Heart right ventricle (tissue), 16 donors: Measurements from ENCODE around the gene PARD3. TPM values are rescaled to one million over a fixed set of nuclear protein-coding genes. Genes with fewer than 3 reads are reported as not detected.
A peak's percentile ranks its signal among the peaks of the same experiment; 100 is the strongest.

ENCODE experiments used
- ATAC-seq, 8 donors: fragments of 200-7000 bp; cut with Tn5 transposase; one replicate each; pipeline ENCODE4 v1.9.1; 2020; ENCODE audit warnings: mild to moderate bottlenecking in 8 of 8, moderate library complexity in 8 of 8, moderate number of reproducible peaks in 1 of 8
- DNase-seq, 2 donors: peaks; one replicate each; pipeline ENCODE4 v3.0.0-alpha.2; 2020
- H3K27ac ChIP-seq, 10 donors: fragments of 200-600 bp; sonication (generic) in 2 of 10; one replicate each; pipeline versions ENCODE4 v1.5.0 to v1.8.0; 2020 to 2022; ENCODE audit warnings: mild to moderate bottlenecking in 3 of 10
- H3K27me3 ChIP-seq, 7 donors: fragments of 200-600 bp; one replicate each; pipeline ENCODE4 v1.8.0; 2021 to 2022; ENCODE audit warnings: mild to moderate bottlenecking in 2 of 7
- H3K36me3 ChIP-seq, 9 donors: fragments of 200-600 bp; sonication (generic) in 1 of 9; one replicate each; pipeline versions ENCODE4 v1.5.0 to v1.8.0; 2020 to 2022; ENCODE audit warnings: mild to moderate bottlenecking in 2 of 9
- H3K4me1 ChIP-seq, 9 donors: fragments of 200-600 bp; sonication (generic) in 1 of 9; one replicate each; pipeline versions ENCODE4 v1.5.0 to v1.8.0; 2020 to 2022; ENCODE audit warnings: mild to moderate bottlenecking in 4 of 9
- H3K4me3 ChIP-seq, 10 donors: fragments of 200-600 bp; sonication (generic) in 2 of 10; one replicate each; pipeline versions ENCODE4 v1.5.0 to v1.8.0; 2020 to 2022; ENCODE audit warnings: mild to moderate bottlenecking in 7 of 10, moderate library complexity in 2 of 10
- H3K9me3 ChIP-seq, 11 donors: fragments of 200-600 bp in 10 of 11; sonication (generic) in 2 of 11; one replicate each; pipeline versions ENCODE4 v1.5.0 to v1.8.0; 2013 to 2022; ENCODE audit warnings: mild to moderate bottlenecking in 2 of 11, control low read depth in 1 of 11, moderate library complexity in 1 of 11
- WGBS, 2 donors: extraction: QIAGEN DNeasy Blood & Tissue Kit; methylation state at CpG; one replicate each; pipeline ENCODE4 v1.1.7; 2013; ENCODE audit warnings: inconsistent platforms in 1 of 2; 5-methylcytosine and 5-hydroxymethylcytosine counted together
- intact Hi-C, 10 donors: fragments of 100-400 bp; cut with DNase I; formaldehyde crosslinking; loops; one replicate each; pipeline versions ENCODE4 v1.11.1 to v1.14.2; 2022
- polyA plus RNA-seq, 2 donors: library from polyadenylated mRNA; stranded (reverse); fragments of 200-250 nt; gene quantifications; one replicate each; pipeline ENCODE4 v1.2.3, GENCODE V29; 2013
- total RNA-seq, 10 donors: library from RNA; stranded (reverse); fragmentation: NEBNext Ultra II Directional in 3 of 10; extraction: Animal tissue kit (Norgen Biotek cat#: 25700) in 3 of 10; gene quantifications; one replicate each; pipeline versions ENCODE4 v1.2.1 to v1.2.4, GENCODE V29; 2021 to 2023
- TF ChIP-seq, protein P1 (sequence below), 9 donors: fragments of 200-600 bp; sonication (generic) in 2 of 9; IDR thresholded peaks; one replicate each; pipeline versions ENCODE4 v1.5.0 to v1.8.0; 2021 to 2022; ENCODE audit warnings: antibody characterized with exemption in 9 of 9, mild to moderate bottlenecking in 5 of 9, moderate library complexity in 1 of 9
- donor health status: Arrhythmogenic right ventricular cardiomyopathy.
- donor health status: ischemic (EF 13 %, LVEDD 7.1; RV severe dilation, severe dysfunction).
- donor health status: healthy with polysubstance abuse.
- donor health status: DM: no; HTN: yes; CAD: no.
- donor health status: DM: no; HTN: no; CAD: no.
- donor health status: ischemic (EF 25% LVEDD 6.9; RV normal size, moderate dysfunction).
- donor health status: ischemic (EF 25% LVEDD 5.7; RV mildly dilated, moderate dysfunction).
- donor health status: healthy.
- donor health status: DM: yes; HTN: yes; CAD: no.
- donor health status: Ischemic cardiomyopathy.
- donor health status: ischemic (EF 35%, LVEDD 5.7; RV mildly dilated, moderate dysfunction).
- donor health status: nonischemic (EF 11% LVEDD 7.7; RV severe dilation, severe dysfunction).
- donor health status: DM: yes; HTN: yes; CAD: no.
- donor health status: PGD.
- donor health status: ischemic (EF 29% LVEDD 5.4; RV normal size, mild dysfunction).
- donor health status: nonischemic (EF 23%, LVEDD 6.1; RV moderate dilation, normal function).

The PARD3 gene
- total and polyA plus RNA-seq, 12 donors: 19.7 to 41.8 (median 34.2) TPM

GRCh38 chr10:34581801-34582532 is 233.1 kb downstream of the PARD3 start:
- Histone ChIP-seq H3K27ac (no peak overlapping the region), H3K4me3 (no peak overlapping the region), H3K36me3 (no peaks in the 10 kb centered on the region), H3K27me3 (no peaks in the 10 kb centered on the region), H3K9me3 (no peaks in the 10 kb centered on the region), H3K4me1 (peaks cover 0 to 29% (median 12%) of the 10 kb centered on the region in 9 donors)
- 72 to 78% methylated on average over 6 of the region's 6 CpGs for WGBS, 2 donors
- intact Hi-C loops: loop anchor here in 1 of 10 donors (5.0 kb wide), 1 partner anchor 45 kb away; no protein-coding TSS in a partner anchor
- no peak for DNase-seq
- TF ChIP-seq, protein P1, sequence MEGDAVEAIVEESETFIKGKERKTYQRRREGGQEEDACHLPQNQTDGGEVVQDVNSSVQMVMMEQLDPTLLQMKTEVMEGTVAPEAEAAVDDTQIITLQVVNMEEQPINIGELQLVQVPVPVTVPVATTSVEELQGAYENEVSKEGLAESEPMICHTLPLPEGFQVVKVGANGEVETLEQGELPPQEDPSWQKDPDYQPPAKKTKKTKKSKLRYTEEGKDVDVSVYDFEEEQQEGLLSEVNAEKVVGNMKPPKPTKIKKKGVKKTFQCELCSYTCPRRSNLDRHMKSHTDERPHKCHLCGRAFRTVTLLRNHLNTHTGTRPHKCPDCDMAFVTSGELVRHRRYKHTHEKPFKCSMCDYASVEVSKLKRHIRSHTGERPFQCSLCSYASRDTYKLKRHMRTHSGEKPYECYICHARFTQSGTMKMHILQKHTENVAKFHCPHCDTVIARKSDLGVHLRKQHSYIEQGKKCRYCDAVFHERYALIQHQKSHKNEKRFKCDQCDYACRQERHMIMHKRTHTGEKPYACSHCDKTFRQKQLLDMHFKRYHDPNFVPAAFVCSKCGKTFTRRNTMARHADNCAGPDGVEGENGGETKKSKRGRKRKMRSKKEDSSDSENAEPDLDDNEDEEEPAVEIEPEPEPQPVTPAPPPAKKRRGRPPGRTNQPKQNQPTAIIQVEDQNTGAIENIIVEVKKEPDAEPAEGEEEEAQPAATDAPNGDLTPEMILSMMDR (IDR thresholded peaks at IDR 0.05): no peak
- no peak for ATAC-seq

DNA sequence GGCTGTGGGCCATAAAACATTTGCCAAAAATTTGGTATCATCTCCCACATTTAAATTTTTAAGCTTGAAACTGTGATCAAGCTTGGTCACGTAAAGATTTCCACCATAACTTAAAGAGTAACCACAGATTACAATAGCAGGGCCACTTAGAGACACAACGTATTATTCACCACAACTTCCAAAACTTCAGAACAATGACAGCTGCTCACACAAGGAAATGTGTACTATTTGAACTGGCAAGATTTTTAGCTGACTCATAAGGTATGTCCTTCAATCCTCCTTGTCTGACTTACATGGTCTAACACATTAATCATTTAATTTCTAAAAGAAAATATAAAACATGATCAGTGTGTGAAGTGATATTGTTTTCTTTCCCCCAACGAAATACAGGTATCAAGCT is 234.5 kb downstream of the PARD3 start:
- Histone ChIP-seq H3K36me3 (no peaks in the 10 kb centered on the region), H3K9me3 (no peaks in the 10 kb centered on the region), H3K27ac (no peak overlapping the region), H3K27me3 (no peaks in the 10 kb centered on the region), H3K4me3 (no peak overlapping the region), H3K4me1 (peaks cover 3 to 34% (median 17%) of the 10 kb centered on the region in 9 donors)
- WGBS, 2 donors: 54 to 66% methylated on average over 3 of the region's 3 CpGs
- intact Hi-C loops: loop anchor here in 1 of 10 donors (5.0 kb wide), 1 partner anchor 43 kb away; no protein-coding TSS in a partner anchor
- ATAC-seq (peak in 1 of 8 donors; percentile 80), DNase-seq (no peak)
- TF ChIP-seq, protein P1 (IDR thresholded peaks at IDR 0.05): no peak

- ATAC-seq (no peak), DNase-seq (no peak)
- H3K9me3 ChIP-seq: no peaks in the 10 kb centered on the region
- H3K4me1 ChIP-seq: peaks cover 3 to 34% (median 18%) of the 10 kb centered on the region in 9 donors
- WGBS, 2 donors: 95% methylated on average over 6 of the region's 6 CpGs
- H3K27ac ChIP-seq: no peak overlapping the region
- TF ChIP-seq, protein P1 (IDR thresholded peaks at IDR 0.05): no peak
- H3K27me3 ChIP-seq: no peaks in the 10 kb centered on the region
- intact Hi-C loops: loop anchor here in 1 of 10 donors (5.0 kb wide), 1 partner anchor 43 kb away; no protein-coding TSS in a partner anchor
- H3K36me3 ChIP-seq: no peaks in the 10 kb centered on the region
- H3K4me3 ChIP-seq: no peak overlapping the region
Measured at GRCh38 chr10:34580214-34580613, 234.9 kb downstream of the PARD3 start.

- Histone ChIP-seq H3K4me1 (peaks cover 3 to 39% (median 19%) of the 10 kb centered on the region in 9 donors), H3K27me3 (no peaks in the 10 kb centered on the region), H3K36me3 (no peaks in the 10 kb centered on the region), H3K4me3 (no peak overlapping the region), H3K27ac (no peak overlapping the region), H3K9me3 (no peaks in the 10 kb centered on the region)
- DNase-seq (no peak), ATAC-seq (no peak)
- intact Hi-C loops: no loop called here
- WGBS, 2 donors: 92 to 98% methylated on average over 1 of the region's 1 CpG
- TF ChIP-seq, protein P1 (IDR thresholded peaks at IDR 0.05): no peak
Measured at GRCh38 chr10:34578468-34578867, 236.6 kb downstream of the PARD3 start.
